Activated CD8-positive, alpha-beta T cell treated with anti-CD3 and anti-CD28 coated beads, Interleukin-2, amount 10 ng/mL, durations not matched to agents 7 days and 5 days (primary cell): ENCODE measurements around the gene USP27X. TPM values are rescaled to one million over a fixed set of nuclear protein-coding genes. Genes with fewer than 3 reads are reported as not detected.
A peak's percentile ranks its signal among the peaks of the same experiment; 100 is the strongest.

Experiments
- ATAC-seq: fragments of 150-1000 bp; cut with Tn5 transposase; one replicate; pipeline ENCODE4 v1.10.0; 2021; ENCODE audit warnings: moderate library complexity
- CTCF ChIA-PET: fragments of 350-600 bp; sonication (Branson Sonifier 250); formaldehyde crosslinking; loops from one replicate; lab custom pipeline; 2021; ENCODE audit warnings: antibody characterized with exemption; lab: Charles Lee
- POLR2A ChIA-PET: fragments of 350-600 bp; sonication (Branson Sonifier 250); formaldehyde crosslinking; loops from one replicate; lab custom pipeline; 2021; ENCODE audit warnings: antibody characterized with exemption; lab: Charles Lee
- DNase-seq: peaks from one replicate; pipeline ENCODE4 v3.0.0-alpha.2; 2020
- H3K27ac Mint-ChIP-seq: one replicate; pipeline ENCODE4 v1.8.0; 2021; ENCODE audit warnings: mild to moderate bottlenecking, mixed read lengths
- H3K27me3 Mint-ChIP-seq: one replicate; pipeline ENCODE4 v1.8.0; 2021; ENCODE audit warnings: low read depth, mixed read lengths
- H3K36me3 Mint-ChIP-seq: one replicate; pipeline ENCODE4 v1.8.0; 2021; ENCODE audit warnings: low read depth, mixed read lengths
- H3K4me1 Mint-ChIP-seq: one replicate; pipeline ENCODE4 v1.8.0; 2021; ENCODE audit warnings: low read depth, mixed read lengths
- H3K4me3 Mint-ChIP-seq: one replicate; pipeline ENCODE4 v1.8.0; 2021; ENCODE audit warnings: mild to moderate bottlenecking, mixed read lengths
- H3K9me3 Mint-ChIP-seq: one replicate; pipeline ENCODE4 v1.8.0; 2022; ENCODE audit warnings: mixed read lengths; ENCODE audit not compliant: insufficient read depth
- total RNA-seq, 2 experiments: library from RNA; stranded (reverse); gene quantifications; one replicate each; pipeline ENCODE4 v1.2.3, GENCODE V29; 2021

USP27X gene
- total RNA-seq, 2 experiments from 2014 or later = 1.4 to 1.5 TPM

DNA sequence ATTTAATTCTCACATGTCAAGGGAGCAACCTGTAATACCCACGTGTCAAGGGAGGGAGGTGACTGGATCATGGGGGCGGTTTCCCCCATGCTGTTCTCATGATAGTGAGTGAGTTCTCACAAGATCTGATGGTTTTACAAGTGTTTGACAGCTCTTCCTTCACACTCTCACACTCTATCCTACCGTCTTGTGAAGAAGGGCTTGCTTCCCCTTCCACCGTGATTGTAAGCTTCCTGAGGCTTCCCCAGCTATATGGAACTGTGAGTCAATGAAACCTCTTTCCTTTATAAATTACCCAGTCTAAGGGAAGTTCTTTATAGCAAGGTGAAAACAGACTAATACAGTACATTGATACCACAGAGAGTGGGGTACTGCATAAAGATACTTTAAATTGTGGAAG is 17.7 kb downstream of the USP27X start:
- H3K9me3 Mint-ChIP-seq = peaks cover 5% of the 10 kb centered on the region
- H3K27me3 Mint-ChIP-seq = peaks cover 17% of the 10 kb centered on the region
- H3K27ac Mint-ChIP-seq = no peak overlapping the region
- ChIA-PET POLR2A (no interaction called here), CTCF (no interaction called here)
- no peaks in the 10 kb centered on the region for H3K36me3 Mint-ChIP-seq
- ATAC-seq (no peak), DNase-seq (no peak)
- no peaks in the 10 kb centered on the region for H3K4me1 Mint-ChIP-seq
- H3K4me3 Mint-ChIP-seq = no peak overlapping the region

DNA sequence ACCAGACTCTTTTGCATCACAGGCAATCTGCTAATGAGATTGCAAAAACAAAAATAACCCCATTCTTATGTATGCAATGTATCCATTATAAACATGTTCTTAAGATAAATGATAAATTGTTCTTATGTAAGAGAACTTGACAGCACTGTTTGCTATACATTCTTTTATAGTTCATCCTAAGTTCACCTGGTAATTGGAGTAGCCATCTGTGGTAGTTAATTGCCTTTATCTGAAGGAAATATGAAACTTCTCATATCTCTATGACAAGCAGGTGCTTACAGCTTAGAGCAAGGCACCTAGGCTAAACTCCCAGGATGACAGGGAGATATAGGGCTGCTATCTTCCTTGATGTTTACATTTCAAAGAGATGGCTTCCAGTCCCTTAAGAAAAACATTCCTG is 21.8 kb downstream of the USP27X start:
- CTCF ChIA-PET = no interaction called here
- no peaks in the 10 kb centered on the region for H3K4me1 Mint-ChIP-seq
- H3K4me3 Mint-ChIP-seq = no peak overlapping the region
- peaks cover 12% of the 10 kb centered on the region for H3K27me3 Mint-ChIP-seq
- H3K27ac Mint-ChIP-seq = no peak overlapping the region
- no peak for DNase-seq
- H3K9me3 Mint-ChIP-seq = peaks cover 5% of the 10 kb centered on the region
- POLR2A ChIA-PET = no interaction called here
- ATAC-seq = no peak
- no peaks in the 10 kb centered on the region for H3K36me3 Mint-ChIP-seq

DNA sequence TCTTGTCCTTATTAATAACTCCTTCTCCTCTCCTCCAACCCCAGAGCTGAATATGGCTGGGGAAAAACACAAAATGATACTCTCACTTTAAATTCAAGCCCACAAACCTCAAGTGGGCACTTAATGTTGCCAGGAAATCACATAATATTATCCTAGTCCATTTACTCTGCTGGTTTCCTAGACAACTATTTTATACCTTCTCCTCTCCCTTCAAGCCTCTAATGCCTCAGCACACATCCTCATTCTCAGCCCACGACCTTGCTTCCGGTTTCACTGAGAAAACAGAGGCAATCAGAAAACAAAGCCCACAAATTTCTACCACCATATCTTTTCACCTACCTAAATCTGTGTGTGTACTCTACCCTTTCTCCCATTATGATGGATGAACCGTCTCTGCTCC is 31.1 kb downstream of the USP27X start:
- ChIA-PET POLR2A (no interaction called here), CTCF (interaction anchor here (1.2 to 2.0 kb wide), 3 partner anchors 9 to 26 kb away, joined by 3 to 7 read pairs (median 5); partner anchors contain the start of gene CLCN5)
- Mint-ChIP-seq H3K36me3 (no peaks in the 10 kb centered on the region), H3K4me3 (no peak overlapping the region), H3K4me1 (peaks cover 16% of the 10 kb centered on the region), H3K9me3 (no peaks in the 10 kb centered on the region), H3K27me3 (no peaks in the 10 kb centered on the region), H3K27ac (peak overlapping the region; percentile 74)
- DNase-seq (peak; percentile 45), ATAC-seq (peak; percentile 76)

DNA sequence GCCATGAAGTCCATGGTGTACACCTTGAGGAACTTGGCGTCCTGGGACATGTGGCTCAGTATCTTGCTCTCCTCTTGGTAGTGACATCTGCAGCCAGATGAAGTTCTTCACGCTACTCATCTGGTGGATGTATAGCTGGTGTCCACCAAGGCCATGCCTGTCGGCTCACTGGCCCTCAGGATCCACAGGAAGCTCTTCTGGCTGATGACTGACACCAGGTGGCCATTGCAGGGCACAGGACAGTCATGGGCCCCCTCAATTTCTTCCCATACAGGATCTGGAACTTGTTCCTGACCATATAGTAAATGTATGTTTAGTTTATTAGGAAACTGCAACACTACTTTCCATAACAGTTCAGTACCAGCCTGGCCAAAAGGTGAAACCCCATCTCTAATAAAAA is 32.8 kb downstream of the USP27X start:
- no peak for ATAC-seq
- Mint-ChIP-seq H3K36me3 (no peaks in the 10 kb centered on the region), H3K27me3 (no peaks in the 10 kb centered on the region), H3K9me3 (no peaks in the 10 kb centered on the region), H3K4me1 (peaks cover 16% of the 10 kb centered on the region), H3K4me3 (no peak overlapping the region), H3K27ac (no peak overlapping the region)
- POLR2A ChIA-PET = no interaction called here
- CTCF ChIA-PET = interaction anchor here (1.7 to 2.3 kb wide), 2 partner anchors 9 to 28 kb away, joined by 5 to 8 read pairs; no protein-coding TSS in a partner anchor
- no peak for DNase-seq

DNA sequence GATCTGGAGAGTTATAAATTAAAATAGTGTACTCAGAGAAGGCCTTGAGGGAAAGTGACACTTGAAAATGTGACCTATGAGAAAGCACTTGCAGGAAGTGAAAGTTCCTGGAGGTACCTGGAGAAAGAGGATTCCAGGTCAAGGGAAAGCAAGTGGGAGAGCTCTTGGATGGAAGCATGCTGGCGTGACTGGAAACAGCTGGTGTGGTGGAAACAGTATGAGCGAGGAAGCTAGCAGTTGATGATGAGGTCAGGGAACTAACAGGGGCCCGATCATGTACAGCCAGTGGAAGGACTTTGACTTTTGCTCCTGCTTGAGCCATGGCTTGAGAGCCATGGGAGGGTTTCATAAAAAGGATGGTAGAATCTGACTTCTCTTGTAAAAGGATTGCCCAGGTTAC is 33.6 kb downstream of the USP27X start:
- CTCF ChIA-PET = interaction anchor here (1.7 to 2.3 kb wide), 2 partner anchors 9 to 28 kb away, joined by 5 to 8 read pairs; no protein-coding TSS in a partner anchor
- DNase-seq = no peak
- POLR2A ChIA-PET = no interaction called here
- H3K4me3 Mint-ChIP-seq = no peak overlapping the region
- H3K4me1 Mint-ChIP-seq = peaks cover 16% of the 10 kb centered on the region
- ATAC-seq = no peak
- no peaks in the 10 kb centered on the region for H3K9me3 Mint-ChIP-seq
- H3K27me3 Mint-ChIP-seq = no peaks in the 10 kb centered on the region
- no peak overlapping the region for H3K27ac Mint-ChIP-seq
- no peaks in the 10 kb centered on the region for H3K36me3 Mint-ChIP-seq

DNA sequence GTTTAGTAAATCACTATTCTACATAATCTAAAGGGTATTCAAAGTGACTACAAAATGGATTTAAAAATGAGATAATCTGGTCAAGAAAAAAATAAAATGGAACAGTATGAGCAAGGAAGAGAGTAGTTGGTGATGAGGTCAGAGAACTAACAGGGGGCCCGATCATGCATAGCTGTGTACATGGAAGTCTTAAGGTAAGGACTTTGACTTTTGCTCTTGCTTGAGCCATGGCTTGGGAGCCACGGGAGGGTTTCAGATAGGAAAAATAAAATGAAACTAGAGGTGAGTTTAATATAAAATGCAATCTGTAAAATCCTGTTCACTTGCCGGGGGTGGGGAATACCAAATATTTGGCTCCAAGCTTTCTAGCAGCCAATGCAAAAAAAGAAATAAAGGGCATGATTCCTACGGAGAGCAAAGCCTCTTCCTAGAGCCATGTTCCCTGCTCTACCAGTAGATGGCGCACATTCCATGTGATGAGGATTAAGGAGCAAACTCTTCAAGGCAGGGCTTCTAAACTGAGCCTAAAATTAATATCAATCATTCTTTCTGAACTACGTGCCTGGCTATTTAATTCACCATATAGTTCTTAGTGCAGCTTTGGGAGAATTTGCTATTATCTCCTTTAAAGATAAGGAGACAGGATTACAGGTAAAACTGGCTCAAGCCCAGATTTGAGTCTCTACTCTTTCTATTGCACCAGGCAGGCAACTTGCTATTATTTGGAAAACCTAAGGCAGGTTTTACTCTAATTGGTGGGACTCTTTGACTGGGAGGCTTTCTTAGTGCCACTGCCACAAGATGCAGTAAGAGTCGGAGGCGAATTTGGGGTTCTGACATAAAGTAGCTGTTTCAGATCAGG is 36.3 kb downstream of the USP27X start:
- H3K4me3 Mint-ChIP-seq = no peak overlapping the region
- H3K9me3 Mint-ChIP-seq = no peaks in the 10 kb centered on the region
- ATAC-seq (peak; percentile 58), DNase-seq (peak; percentile 61)
- POLR2A ChIA-PET = no interaction called here
- peaks cover under 1% of the 10 kb centered on the region for H3K4me1 Mint-ChIP-seq
- no peak overlapping the region for H3K27ac Mint-ChIP-seq
- CTCF ChIA-PET = interaction anchor here (0.6 to 7.1 kb wide), 9 partner anchors 9 to 665 kb away, joined by 3 to 78 read pairs (median 4); partner anchors contain the start of gene USP27X
- no peaks in the 10 kb centered on the region for H3K27me3 Mint-ChIP-seq
- H3K36me3 Mint-ChIP-seq = no peaks in the 10 kb centered on the region

DNA sequence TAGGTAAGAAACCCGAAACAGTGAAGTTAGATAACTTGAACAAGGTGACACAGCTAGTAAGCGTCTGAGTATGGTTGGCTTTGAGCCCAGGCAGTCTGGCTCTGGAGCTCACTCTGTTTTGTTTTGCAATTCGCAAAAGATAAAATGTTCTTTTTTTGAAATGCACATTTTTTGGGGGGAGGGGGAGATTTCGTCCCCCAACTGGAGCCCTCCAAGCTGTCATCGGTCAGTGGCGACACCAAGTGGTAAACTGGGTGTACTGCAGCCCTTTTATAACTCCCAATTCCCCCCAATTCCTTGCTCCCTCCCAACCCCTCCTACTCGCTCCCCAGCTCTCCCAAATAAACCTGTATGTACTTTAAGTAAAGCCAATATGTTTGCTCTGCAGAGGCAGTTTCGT is 40.3 kb downstream of the USP27X start:
- H3K9me3 Mint-ChIP-seq = no peaks in the 10 kb centered on the region
- POLR2A ChIA-PET = no interaction called here
- H3K4me3 Mint-ChIP-seq = no peak overlapping the region
- DNase-seq = peak; percentile 40
- H3K27ac Mint-ChIP-seq = no peak overlapping the region
- ATAC-seq = no peak
- peaks cover 14% of the 10 kb centered on the region for H3K4me1 Mint-ChIP-seq
- no peaks in the 10 kb centered on the region for H3K27me3 Mint-ChIP-seq
- CTCF ChIA-PET = interaction anchor here (0.7 to 7.1 kb wide), 14 partner anchors 10 to 660 kb away, joined by 3 to 78 read pairs (median 3); partner anchors contain the start of gene USP27X
- H3K36me3 Mint-ChIP-seq = no peaks in the 10 kb centered on the region

DNA sequence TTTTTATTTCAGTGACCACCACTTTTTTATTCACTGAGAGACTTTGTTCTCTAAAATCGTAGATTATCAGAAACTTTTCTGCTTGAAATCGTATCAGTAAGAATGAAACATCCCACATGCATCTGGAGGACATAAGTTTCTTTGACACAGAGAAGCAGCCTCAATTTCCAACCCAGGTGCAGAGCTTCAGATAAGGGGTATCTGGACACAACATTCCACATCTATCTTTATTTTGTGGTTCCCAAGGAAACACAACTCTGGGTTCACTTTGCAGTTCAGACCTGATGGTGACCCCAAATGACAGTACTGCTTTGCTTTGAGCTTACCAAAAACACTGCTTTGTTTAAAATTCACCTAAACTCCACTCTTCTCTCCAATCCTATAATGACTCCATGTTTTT is 41.8 kb downstream of the USP27X start:
- DNase-seq (no peak), ATAC-seq (no peak)
- no peak overlapping the region for H3K27ac Mint-ChIP-seq
- H3K36me3 Mint-ChIP-seq = no peaks in the 10 kb centered on the region
- H3K4me3 Mint-ChIP-seq = no peak overlapping the region
- H3K4me1 Mint-ChIP-seq = peaks cover 16% of the 10 kb centered on the region
- H3K27me3 Mint-ChIP-seq = no peaks in the 10 kb centered on the region
- ChIA-PET CTCF (interaction anchor here (1.3 to 7.1 kb wide), 5 partner anchors 9 to 283 kb away, joined by 3 to 78 read pairs (median 4); no protein-coding TSS in a partner anchor), POLR2A (no interaction called here)
- H3K9me3 Mint-ChIP-seq = no peaks in the 10 kb centered on the region

DNA sequence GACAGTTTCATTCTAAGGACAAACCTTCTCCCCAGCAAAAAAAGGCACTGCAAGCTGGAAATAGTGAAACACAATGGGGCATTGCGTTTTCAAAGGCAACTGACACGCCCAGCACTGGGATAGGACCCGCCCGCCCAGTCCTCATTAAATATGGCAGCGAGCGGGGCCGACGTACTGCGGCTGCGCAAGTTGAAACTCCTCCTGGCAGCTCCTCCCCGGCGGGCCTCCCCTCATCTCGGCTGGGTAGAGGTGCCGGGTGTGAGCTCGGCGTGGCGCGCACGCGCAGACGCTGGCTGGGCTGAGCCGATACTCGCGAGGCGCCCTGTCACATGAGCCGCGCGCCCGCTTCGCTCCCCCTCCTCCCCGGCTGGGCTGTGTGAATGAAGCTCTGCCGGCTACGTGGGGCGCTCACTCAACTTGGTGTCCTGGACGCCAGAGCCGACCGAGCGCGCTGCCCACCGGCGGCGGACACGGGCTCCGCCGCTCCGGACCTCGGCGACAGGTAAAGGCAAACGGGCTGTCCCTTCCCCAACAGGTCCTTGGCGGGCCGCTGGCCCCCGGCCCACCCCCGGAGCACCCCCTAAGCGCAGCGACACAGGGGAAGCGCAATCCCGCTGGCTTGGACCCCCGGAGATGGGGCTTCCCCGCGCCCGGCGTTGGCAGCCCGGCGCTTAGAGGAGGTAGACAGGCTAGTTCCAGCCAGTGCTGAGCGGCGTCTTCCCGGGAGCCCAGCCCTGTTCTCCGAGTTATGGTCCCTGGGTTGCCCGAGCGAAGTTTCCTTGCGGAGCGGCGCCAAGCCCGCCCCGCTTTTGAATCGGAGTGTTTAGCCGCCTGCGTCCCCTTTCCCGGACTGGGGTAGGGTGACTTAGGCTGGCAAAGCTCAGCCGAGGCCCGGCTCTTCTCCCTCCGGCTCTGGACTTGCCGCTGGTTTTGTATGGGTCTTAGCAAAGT is 43.3 kb downstream of the USP27X start, which contains the start of gene CLCN5:
TSS of gene CLCN5 (plus strand) at position 306 of the 951 bp plus-strand sequence. CDS start 2,703 bp downstream, outside the sequence.
- Mint-ChIP-seq H3K27me3 (no peaks in the 10 kb centered on the region), H3K4me3 (peak within 1 kb of the TSS; percentile 78), H3K27ac (peak within 1 kb of the TSS; percentile 72), H3K9me3 (no peaks in the 10 kb centered on the region), H3K36me3 (peaks cover 9% of the 10 kb centered on the region), H3K4me1 (peaks cover 16% of the 10 kb centered on the region)
- ChIA-PET CTCF (interaction anchor here (1.0 to 7.1 kb wide), 7 partner anchors 10 to 283 kb away, joined by 3 to 78 read pairs (median 3); no protein-coding TSS in a partner anchor), POLR2A (no interaction called here)
- peak; percentile 99 for ATAC-seq
- peak; percentile 95 for DNase-seq

DNA sequence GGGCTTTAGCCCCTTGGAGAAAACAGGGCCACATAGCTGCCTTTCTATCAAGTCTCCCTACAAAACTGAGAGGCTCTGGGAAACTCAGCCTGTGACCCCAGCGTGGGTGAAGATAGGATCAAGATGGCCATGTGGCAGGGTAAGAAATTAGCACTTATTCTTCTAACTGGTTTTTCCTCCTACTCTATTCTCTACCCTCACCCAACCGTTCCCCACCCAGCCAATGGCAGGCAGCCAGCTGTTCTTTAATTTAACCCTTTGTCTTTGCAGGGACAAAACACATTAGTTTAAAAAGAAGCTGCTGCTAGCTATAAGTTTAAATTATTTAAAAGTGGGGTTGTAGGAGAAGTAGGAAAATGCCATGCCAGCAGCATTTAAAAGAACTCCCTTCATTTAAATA is 45.9 kb downstream of the USP27X start:
- CTCF ChIA-PET = interaction anchor here (0.8 kb wide), 1 partner anchor 10 kb away, joined by 4 read pairs; no protein-coding TSS in a partner anchor
- ATAC-seq (no peak), DNase-seq (no peak)
- POLR2A ChIA-PET = no interaction called here
- H3K36me3 Mint-ChIP-seq = peaks cover 9% of the 10 kb centered on the region
- no peak overlapping the region for H3K27ac Mint-ChIP-seq
- H3K9me3 Mint-ChIP-seq = no peaks in the 10 kb centered on the region
- H3K4me3 Mint-ChIP-seq = no peak overlapping the region
- peaks cover 16% of the 10 kb centered on the region for H3K4me1 Mint-ChIP-seq
- H3K27me3 Mint-ChIP-seq = no peaks in the 10 kb centered on the region

DNA sequence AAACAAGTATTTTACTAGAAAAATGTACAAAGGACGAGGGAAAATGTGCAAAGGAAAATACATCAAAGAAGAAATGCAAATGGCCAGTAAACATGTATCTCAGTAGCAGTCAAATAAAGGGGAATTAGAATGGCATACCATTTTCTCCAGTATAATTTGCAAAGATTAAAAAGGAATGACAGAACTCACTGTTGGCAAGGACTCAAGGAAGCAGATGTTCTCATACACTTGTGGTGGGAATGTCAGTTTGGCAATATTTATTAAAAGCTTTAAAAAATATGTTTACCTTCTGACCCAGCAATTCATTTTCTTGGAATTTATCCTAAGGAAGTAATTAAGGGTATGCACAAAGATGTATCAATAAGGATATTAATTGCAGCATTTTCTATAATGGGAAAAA is 50.8 kb downstream of the USP27X start:
- Mint-ChIP-seq H3K4me1 (no peaks in the 10 kb centered on the region), H3K27me3 (no peaks in the 10 kb centered on the region), H3K27ac (no peak overlapping the region), H3K9me3 (no peaks in the 10 kb centered on the region), H3K36me3 (peaks cover 9% of the 10 kb centered on the region), H3K4me3 (no peak overlapping the region)
- DNase-seq (no peak), ATAC-seq (no peak)
- ChIA-PET CTCF (no interaction called here), POLR2A (no interaction called here)
